IPS DF 4.7 (cell line): ENCODE measurements around the gene MBD3L5.
"Not testable (repeated sequence)": the region's sequence is repeated elsewhere in the genome, so short reads cannot be mapped to it uniquely, and the experiment has no call there.

ENCODE experiments used
- DNase-seq: peaks from one replicate; pipeline ENCODE4 v3.0.0-alpha.2; 2013; ENCODE audit warnings: low spot score; ENCODE audit errors: extremely low read depth

Gene MBD3L5

DNA sequence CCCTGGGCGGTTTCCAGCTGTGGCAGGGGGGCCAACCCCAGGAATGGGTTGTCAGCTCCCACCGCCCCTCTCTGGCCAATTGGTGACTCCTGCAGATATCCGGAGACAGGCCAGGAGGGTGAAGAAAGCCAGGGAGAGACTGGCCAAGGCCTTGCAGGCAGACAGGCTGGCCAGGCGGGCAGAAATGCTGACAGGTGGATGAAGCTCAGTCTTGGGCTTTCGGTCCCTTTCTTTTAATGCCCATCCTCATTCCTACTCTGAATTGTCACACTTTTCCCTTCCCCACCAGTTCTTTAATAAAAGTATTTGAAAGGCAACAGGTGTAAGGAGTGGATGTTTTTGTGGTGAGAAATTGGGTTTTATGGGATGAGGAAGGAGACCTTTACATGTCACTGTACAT is 21.0 kb downstream of the MBD3L5 start:
- not testable (repeated sequence) for DNase-seq

DNA sequence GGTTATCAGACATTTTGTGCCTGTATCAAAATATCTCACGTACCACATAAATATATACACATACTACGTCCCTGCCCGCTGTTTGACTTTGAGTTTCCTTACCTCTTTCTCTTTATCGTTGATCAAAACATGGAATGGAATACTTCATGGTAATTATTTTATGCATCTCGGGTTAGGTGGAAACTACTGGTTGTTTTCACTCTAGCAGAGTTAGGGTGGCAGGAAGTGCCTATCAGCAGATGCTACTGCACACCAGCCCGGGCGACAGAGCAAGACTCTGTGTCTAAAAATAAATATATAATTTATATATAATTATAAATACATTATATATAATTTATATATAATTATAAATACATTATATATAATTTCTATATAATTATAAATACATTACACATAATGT is 22.5 kb downstream of the MBD3L5 start:
- DNase-seq = not testable (repeated sequence)

GRCh38 chr19:7054635-7055368 is 24.4 kb downstream of the MBD3L5 start:
- not testable (repeated sequence) for DNase-seq

DNA sequence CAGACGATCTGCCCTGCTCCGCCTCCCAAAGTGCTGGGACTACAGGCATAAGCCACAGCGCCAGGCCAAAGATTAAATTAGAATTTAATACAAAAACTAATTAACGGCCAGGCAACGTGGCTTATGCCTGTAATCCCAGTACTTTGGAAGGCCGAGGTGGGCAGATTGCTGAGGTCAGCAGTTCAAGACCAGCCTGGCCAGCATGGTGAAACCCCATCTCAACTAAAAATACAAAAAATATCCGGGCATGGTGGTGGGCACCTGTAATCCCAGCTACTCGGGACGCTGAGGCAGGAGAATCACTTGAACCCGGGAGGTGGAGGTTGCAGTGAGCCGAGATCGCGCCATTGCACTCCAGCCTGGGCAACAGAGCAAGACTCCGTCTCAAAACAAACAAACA is 25.3 kb downstream of the MBD3L5 start:
- not testable (repeated sequence) for DNase-seq

- not testable (repeated sequence) for DNase-seq
These were observed 26.0 kb downstream of the MBD3L5 start for GRCh38 chr19:7056371-7056770.

DNA sequence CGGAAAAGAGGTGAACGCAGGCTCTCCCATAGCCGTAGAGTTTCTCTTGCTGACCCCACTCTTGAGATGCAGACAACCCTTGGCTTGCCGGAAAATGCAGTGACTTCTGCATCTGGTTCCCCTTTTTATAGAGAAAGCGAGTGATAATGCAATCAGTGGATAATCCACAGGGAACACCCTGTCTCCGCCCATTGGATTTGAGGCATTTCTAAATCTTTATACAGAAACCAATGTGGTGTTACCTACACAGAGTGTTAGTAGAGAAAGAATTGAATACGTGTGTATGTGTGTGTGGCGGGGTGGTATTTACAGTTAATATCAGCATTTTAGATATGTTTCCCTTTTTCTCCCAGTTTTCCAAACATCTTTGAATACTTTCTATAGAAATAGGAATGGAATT is 28.2 kb downstream of the MBD3L5 start, which contains the start of gene MBD3L3:
TSS of gene MBD3L3 (minus strand) at position 101 of the 400 bp plus-strand sequence. CDS start at position 30, 71 bp downstream.
- DNase-seq = not testable (repeated sequence)

DNA sequence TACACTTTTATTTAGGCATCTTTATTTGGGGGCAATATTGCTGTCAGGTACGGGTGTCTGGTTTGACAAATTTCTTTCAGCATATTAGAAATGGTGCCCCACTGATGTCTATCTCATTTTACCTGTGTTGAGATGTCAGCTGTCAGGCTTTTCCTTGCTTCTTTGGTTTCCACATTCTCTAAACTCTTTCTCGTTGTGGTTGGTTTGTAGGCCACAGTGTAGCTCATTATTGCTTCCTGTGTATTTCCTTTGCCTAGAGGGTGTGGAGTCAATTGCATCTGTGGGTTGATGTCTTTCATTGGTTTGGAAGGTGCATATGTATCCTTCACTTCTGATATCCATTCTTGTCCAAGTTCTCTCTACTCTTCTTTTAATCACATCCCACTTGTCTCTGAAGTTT is 29.6 kb downstream of the MBD3L5 start:
- DNase-seq = not testable (repeated sequence)

GRCh38 chr19:7063339-7063738 is 33.0 kb downstream of the MBD3L5 start:
- DNase-seq = no peak

- DNase-seq = no peak
These were observed 33.5 kb downstream of the MBD3L5 start for GRCh38 chr19:7063764-7064418.

GRCh38 chr19:7067122-7067521 is 36.7 kb downstream of the MBD3L5 start:
- peak; percentile 25 for DNase-seq

DNA sequence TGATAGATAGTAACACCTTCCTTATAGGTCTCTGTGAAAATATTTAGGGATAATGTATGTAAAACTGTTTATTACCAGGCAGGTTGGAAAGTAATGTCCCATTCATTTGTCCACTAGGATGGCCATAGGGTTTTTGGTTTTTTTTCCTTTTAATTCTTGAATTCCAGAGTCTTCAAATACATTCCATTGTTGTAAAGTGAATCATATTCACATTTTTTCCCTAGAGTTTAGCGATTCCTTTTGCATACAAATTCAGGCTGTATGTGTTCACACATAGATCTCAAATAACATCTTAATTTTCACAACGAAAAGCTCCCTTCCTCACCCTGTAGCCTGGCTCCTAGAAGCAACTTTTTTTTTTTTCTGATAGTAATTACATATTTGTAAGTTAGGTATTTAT is 37.3 kb downstream of the MBD3L5 start:
- no peak for DNase-seq

DNA sequence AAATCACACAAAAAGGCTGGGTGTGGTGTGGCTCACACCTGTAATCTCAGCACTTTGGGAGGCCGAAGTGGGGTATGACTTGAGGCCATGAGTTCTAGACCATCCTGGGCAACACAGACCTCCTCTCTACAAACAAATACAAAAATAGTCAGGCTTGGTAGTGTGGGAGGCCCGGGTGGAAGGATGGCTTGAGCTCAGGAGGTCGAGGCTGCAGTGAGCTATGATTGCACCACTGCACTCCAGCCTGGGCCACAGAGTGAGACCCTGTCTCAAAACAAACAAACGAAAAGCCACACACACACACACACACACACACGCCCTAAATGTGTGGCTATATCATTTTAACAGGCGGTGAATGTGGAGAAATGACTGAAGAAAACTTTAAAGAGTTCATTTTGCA is 38.2 kb downstream of the MBD3L5 start:
- no peak for DNase-seq

- DNase-seq = peak; percentile 46
These were observed 38.9 kb downstream of the MBD3L5 start, which contains the start of gene ZNF557 for GRCh38 chr19:7069042-7069903. TSS of gene ZNF557 (plus strand) at chr19:7069703. CDS start at chr19:7075075, 5,372 bp downstream.

- DNase-seq = no peak
These were observed 39.5 kb downstream of the MBD3L5 start for GRCh38 chr19:7069904-7070226.

DNA sequence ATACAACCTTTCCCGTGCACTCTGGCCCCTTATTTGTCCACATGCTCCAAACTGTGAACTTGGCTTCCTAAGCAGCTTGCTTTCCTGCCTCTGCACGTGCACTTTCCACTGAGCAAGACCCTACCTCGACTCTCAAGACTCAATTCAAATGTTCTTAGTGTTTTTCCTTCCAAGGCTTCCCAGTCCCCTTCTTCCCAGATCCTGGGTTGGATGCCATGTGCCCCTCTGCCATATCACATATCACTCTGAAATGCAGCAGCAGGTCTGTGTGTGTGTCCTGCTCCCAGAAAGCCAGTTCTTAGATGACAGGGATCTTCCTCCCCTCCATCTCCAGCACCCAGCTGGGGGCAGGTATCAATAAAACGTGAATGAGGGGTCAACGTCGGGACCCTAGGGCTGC is 42.2 kb downstream of the MBD3L5 start:
- DNase-seq = no peak

- DNase-seq = no peak
These were observed 44.4 kb downstream of the MBD3L5 start for GRCh38 chr19:7074705-7075282.

- no peak for DNase-seq
These were observed 45.8 kb downstream of the MBD3L5 start for GRCh38 chr19:7076151-7076550.

GRCh38 chr19:7078008-7078407 is 47.6 kb downstream of the MBD3L5 start:
- no peak for DNase-seq
